ENCODE results near the gene FBXO3. TPM values are rescaled to one million over a fixed set of nuclear protein-coding genes. Genes with fewer than 3 reads are reported as not detected.
A peak's percentile ranks its signal among the peaks of the same experiment; 100 is the strongest.

The FBXO3 gene
- total RNA-seq, 1 experiment from 2014 or later = 32.9 TPM

DNA sequence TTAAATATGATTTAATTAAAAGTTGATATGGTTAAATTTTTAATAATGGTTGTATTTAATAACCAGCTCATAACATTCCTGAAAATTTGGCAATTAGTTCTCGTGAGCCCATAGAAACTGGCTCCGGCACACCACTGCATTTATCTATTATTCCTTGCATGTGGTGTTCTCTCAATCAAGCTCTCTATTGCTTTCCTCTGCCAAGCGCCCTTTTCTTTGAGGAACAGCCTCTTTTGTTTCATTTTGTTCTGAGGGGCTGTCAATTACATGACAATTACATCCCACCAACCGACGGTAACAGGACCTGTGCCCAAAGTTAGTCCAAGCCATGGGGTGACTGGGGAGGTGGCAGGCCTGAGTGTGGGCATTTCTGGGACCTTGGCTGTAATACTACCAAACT is 81.8 kb downstream of the FBXO3 start:
- no peaks in the 10 kb centered on the region for H3K27me3 ChIP-seq (ENCODE audit: insufficient read depth, low read depth)
- H3F3A ChIP-seq (ENCODE audit: insufficient read depth, low read depth) = peaks cover 57% of the 10 kb centered on the region
- no peaks in the 10 kb centered on the region for H4K20me1 ChIP-seq (ENCODE audit: insufficient read depth)
- ChIA-PET POLR2A (ENCODE audit: unreplicated experiment) (interaction anchor here (0.6 to 1.3 kb wide), 7 partner anchors 9 to 529 kb away, joined by 4 to 73 read pairs (median 8); partner anchors contain the start of gene CD59), CTCF (interaction anchor here (0.6 to 1.7 kb wide), 4 partner anchors 9 to 59 kb away, joined by 3 to 8 read pairs (median 4); partner anchors contain the start of gene C11orf91)
- DNase-seq = no peak
- intact Hi-C loops (cut with micrococcal nuclease; ENCODE audit: unreplicated experiment) = loop anchor here (1.0 to 5.0 kb wide), 2 partner anchors 44 to 435 kb away; partner anchors contain the start of genes CD59 and HIPK3
- TF ChIP-seq, protein P1, sequence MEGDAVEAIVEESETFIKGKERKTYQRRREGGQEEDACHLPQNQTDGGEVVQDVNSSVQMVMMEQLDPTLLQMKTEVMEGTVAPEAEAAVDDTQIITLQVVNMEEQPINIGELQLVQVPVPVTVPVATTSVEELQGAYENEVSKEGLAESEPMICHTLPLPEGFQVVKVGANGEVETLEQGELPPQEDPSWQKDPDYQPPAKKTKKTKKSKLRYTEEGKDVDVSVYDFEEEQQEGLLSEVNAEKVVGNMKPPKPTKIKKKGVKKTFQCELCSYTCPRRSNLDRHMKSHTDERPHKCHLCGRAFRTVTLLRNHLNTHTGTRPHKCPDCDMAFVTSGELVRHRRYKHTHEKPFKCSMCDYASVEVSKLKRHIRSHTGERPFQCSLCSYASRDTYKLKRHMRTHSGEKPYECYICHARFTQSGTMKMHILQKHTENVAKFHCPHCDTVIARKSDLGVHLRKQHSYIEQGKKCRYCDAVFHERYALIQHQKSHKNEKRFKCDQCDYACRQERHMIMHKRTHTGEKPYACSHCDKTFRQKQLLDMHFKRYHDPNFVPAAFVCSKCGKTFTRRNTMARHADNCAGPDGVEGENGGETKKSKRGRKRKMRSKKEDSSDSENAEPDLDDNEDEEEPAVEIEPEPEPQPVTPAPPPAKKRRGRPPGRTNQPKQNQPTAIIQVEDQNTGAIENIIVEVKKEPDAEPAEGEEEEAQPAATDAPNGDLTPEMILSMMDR (conservative IDR thresholded peaks at IDR 0.05) = no peak
- no peak for TF ChIP-seq EZH2 (IDR thresholded peaks at IDR 0.05; ENCODE audit: low read depth)
- H3K4me1 ChIP-seq (replicated peaks; ENCODE audit: insufficient read depth) = peaks cover 92% of the 10 kb centered on the region
- H3K4me3 ChIP-seq = no peak overlapping the region
- no TSS peak for BruUV-seq (replicated peaks)
- H3K4me2 ChIP-seq = peak overlapping the region; percentile 81
- H2AFZ ChIP-seq = no peak overlapping the region
- H3K27ac ChIP-seq = peak overlapping the region; percentile 99
- no peaks in the 10 kb centered on the region for H3K79me2 ChIP-seq (ENCODE audit: low read depth)
- 0 out of 2 replicates have a peak, but pooled peaks cover under 1% of the 10 kb centered on the region for H3K9me3 ChIP-seq (ENCODE audit: insufficient read depth, low read depth)
- H3K9me2 ChIP-seq (ENCODE audit: insufficient read depth) = no peaks in the 10 kb centered on the region
- no peaks in the 10 kb centered on the region for H3K36me3 ChIP-seq (ENCODE audit: low read depth)

DNA sequence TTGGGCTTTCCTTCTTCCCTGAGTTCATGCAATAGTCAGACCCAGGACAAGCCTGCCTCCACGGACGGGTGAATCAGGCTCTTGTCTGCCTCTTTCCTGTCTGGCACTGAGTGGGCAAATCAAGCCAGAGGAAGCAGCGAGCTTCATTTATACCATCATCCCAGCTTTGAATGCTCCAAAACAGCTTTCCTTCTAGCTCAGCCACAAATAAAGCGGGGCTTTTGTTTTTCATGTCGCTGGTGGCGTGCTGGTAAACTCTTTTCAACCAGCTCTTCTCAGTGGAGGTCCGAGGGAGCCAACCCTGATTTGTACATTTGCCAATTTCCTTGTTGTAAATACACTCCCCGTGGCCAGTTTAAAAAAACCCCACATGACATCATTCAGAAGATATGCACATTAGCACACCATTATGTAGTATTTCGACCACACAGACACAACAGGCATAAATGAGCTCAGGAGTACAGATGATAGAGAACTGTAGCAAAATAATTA is 82.3 kb downstream of the FBXO3 start:
- BruUV-seq (replicated peaks) = no TSS peak
- intact Hi-C loops (cut with micrococcal nuclease; ENCODE audit: unreplicated experiment) = loop anchor here (1.0 to 5.0 kb wide), 2 partner anchors 44 to 435 kb away; partner anchors contain the start of genes CD59 and HIPK3

More for the DNA sequence above, 82.3 kb downstream of the FBXO3 start:
- Histone ChIP-seq H4K20me1 (ENCODE audit: insufficient read depth) (no peaks in the 10 kb centered on the region), H3K79me2 (ENCODE audit: low read depth) (no peaks in the 10 kb centered on the region), H3K4me3 (peak overlapping the region; percentile 38; the same call in 1 of the 2 replicates), H3K9me2 (ENCODE audit: insufficient read depth) (no peaks in the 10 kb centered on the region), H3K4me2 (peak overlapping the region; percentile 81), H3F3A (ENCODE audit: insufficient read depth, low read depth) (peaks cover 62% of the 10 kb centered on the region), H3K4me1 (replicated peaks; ENCODE audit: insufficient read depth) (peaks cover 91% of the 10 kb centered on the region), H3K36me3 (ENCODE audit: low read depth) (no peaks in the 10 kb centered on the region), H3K27me3 (ENCODE audit: insufficient read depth, low read depth) (no peaks in the 10 kb centered on the region), H3K27ac (peak overlapping the region; percentile 99), H2AFZ (no peak overlapping the region), H3K9me3 (ENCODE audit: insufficient read depth, low read depth) (0 out of 2 replicates have a peak, but pooled peaks cover 4% of the 10 kb centered on the region)
- TF ChIP-seq, protein P1 (conservative IDR thresholded peaks at IDR 0.05) = 0 out of 2 replicates have a peak, but pooled peaks have one; percentile 10
- TF ChIP-seq EZH2 (IDR thresholded peaks at IDR 0.05; ENCODE audit: low read depth) = no peak
- ChIA-PET CTCF (interaction anchor here (0.6 to 3.3 kb wide), 5 partner anchors 9 to 58 kb away, joined by 3 to 16 read pairs (median 5); partner anchors contain the start of gene C11orf91), POLR2A (ENCODE audit: unreplicated experiment) (interaction anchor here (0.5 to 1.3 kb wide), 11 partner anchors 9 to 798 kb away, joined by 3 to 73 read pairs (median 6); partner anchors contain the start of gene CD59)
- DNase-seq = peak; percentile 77 to 99
